ENCODE results near the gene THPO.

GRCh38 chr3:184357248-184358123, 20.5 kb downstream of the THPO start:
- no peak for TF ChIP-seq EZH2 (optimal IDR thresholded peaks at IDR 0.05; ENCODE audit: low read depth, low read length)
- TF ChIP-seq CTCF (IDR thresholded peaks at IDR 0.05; ENCODE audit: low read length) = no peak

All from MM.1S (cell line).